Amniotic stem cell (primary cell): Measurements from ENCODE around the gene DIP2C.
A peak's percentile ranks its signal among the peaks of the same experiment; 100 is the strongest.

Source experiments
- DNase-seq: peaks from one replicate; lab custom pipeline; 2025; lab: John Stamatoyannopoulos, UW

The DIP2C gene

DNA sequence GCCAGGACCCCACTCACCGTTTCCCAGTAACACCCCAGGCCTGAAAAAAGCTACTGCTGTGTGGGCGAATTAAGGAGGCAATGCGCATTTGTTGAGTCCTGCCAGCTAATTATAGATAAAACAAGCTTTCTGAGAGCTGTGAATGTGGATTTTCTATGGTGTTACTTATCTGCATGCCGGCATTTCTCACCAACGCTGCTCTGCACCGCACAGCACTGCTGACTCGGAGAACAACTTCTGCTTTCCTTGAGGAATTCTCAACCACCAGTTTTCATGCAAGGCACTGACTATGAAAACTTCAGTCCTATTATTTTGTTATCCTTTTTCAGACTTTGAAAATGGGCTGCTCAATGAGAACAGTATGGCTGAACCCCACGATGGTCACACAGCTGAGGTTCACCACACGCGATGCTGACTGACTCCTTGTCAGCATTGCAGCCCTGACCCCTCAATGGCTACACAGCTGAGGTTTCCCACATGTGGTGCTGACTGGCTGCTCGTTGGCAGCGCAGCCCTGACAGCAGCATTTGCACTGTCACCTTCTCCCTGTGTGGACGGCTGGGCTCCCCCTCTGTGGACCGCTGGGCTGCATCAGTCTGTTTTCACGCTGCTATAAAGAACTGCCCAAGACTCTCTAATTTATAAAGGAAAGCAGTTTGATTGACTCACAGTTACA lies 190.6 kb downstream of the DIP2C start:
- DNase-seq = no peak

DNA sequence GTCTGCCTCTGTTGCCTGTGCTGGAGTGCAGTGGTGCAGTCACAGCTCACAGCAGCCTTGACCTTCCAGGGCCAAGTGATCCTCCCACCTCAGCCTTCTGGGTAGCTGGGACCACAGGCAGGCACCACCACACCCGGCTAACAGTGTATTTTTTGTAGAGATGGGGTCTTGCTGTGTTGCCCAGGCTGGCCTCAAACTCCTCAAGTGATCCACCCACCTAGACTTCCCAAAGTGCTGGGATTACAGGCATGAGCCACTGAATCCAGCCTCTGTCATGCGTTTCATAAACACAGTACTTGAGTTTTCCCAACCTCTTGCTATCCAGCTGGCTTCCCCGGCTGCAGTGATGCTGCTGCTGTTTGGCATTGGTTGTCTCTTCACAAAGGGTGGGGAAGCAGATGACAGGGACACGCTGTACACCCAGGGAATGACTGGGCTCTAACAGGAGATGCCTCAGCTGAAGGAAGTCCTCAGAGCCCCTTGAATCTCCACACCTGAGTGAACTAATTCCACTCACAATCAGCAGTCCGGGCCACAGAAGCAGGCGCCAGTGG lies 191.5 kb downstream of the DIP2C start:
- no peak for DNase-seq

DNA sequence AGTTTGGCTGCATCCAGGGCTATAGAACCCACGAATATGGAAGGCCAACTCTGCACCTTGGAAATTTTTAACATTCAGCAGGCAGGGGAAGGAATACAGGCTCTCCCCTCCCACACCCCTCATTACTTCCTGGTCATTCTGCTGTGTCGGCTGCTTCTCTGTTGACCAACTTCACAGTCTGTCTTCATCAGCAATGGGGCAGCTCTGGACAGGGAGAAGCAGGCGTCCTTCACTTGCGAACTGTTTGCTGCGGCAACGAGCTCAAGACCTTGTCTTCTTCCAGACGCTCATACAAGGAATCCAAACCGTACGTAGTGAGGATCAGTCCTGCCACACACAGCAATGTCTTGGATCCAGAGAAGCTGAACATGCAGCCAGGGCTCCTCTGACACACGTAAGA lies 192.2 kb downstream of the DIP2C start:
- no peak for DNase-seq

DNA sequence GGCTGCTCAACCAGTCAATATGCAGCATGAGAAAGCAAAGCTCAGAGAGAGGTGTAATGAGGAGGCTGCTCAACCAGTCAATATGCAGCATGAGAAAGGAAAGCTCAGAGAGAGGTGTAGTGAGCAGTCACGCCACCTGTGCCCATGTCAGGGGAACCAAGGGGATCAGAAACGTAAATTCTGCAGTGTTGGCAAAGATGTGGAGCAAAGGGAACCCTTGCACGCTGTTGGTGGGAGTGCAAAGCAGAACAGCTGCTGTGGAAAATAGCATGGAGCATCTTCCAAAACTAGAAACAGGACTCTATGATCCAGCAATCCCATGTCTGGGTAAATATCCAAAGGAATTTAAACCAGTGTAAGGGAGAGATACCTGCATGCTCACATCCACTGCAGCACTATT lies 194.9 kb downstream of the DIP2C start:
- DNase-seq = no peak

DNA sequence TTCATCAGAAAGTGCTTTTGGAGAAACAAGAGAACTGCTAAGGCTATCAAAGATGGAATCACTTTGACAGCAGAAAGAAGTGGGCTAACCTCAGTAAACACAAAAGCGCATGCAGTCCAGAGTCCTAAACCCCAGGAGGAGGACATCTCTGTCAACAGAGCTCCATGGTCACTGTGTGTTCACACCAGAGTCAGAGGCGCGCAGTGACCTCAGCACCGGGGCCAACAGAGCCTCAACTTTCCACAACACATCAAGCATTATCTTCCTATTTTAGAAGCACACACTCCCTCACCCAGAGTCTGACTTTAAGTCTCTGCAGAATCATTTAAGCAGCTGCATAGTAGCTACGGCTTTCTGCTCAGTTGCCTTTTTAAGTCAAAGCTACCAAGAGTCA lies 195.3 kb downstream of the DIP2C start:
- no peak for DNase-seq

DNA sequence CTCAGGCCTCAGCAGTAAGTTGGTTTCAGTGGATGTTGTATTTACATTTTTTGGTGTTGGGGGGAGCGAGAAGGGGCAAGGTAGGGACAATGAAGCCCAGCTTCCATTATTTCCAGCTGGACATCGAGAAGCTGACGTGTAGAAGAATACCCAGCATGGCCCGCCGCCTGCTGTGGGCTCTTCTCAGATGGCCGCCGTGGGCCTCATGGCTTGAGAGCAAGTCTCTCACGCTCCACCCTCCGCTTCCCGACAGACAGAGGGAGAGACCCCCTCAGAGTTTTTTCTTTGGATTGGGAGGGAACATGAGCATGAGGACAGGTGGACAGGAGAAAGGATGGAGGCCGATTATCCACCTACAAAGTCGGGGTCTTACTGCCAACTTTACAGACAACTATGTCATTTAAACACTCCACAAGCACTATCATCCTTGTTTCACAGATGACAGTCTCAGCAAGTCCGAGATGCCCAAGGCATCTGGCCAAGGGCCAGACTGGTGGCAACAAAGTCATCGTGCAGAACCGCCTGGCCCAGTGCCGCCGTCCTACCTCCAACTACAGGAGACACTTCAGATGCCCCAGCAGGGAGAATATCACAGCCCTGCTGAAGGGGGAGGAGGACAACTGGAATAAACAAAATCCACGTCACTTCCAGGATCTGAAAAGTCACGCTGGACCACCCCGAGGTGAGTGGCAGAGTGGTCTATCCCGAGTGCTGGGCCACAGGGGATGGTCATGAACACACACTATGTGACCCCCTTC lies 195.9 kb downstream of the DIP2C start:
- DNase-seq = no peak

DNA sequence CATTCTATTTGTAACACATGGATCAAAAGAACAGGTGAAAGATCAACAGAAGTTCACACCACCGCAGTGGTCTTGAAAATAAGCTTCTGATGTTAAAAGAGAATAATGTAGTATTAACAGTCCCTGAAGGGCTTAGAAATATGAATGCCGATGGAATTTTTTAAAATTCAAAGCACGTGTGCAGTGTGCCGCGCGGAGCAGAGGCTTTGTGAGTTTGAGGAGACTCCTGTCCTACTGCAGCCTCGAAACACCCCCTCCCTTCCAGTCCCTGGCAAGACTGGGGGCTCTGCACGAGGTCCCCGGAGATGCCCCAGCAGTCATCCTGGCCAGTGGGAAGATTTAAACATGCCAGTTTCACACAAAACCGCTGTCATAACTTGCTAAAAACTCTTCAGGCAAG lies 196.6 kb downstream of the DIP2C start:
- no peak for DNase-seq

DNA sequence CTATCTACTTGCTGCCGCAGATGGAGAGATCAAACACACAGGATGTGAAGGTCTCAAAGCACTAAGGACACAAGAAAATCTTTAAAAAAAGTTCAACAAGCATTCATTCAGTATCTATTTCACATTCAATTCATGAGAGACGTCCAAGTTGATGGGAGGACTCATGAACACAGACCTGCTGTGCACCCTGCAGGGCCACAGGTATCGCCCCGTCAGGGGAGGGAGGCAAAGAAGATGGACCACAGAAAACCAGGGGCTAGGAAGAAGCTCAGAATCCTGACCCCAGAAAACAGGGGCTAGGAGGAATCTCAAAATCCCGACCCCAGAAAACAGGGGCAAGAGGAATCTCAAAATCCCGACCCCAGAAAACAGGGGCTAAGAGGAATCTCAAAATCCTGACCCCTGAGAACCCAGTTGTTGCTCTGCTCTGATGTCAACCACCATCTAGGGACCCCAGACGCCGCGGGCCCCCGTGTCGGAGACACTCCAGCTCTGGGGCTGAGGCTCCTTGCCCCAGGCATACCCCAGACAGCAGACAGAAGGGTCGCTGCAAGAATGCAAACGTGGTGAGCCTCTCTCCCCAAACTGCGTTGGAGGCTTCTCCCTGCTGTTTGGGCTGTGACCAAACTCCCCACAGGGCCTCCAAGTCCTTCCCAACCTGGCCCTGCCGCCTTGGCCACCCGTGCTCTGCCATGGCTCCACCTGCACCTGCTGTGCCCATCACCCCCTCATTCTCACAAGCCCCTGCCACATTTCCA lies 197.6 kb downstream of the DIP2C start:
- no peak for DNase-seq

DNA sequence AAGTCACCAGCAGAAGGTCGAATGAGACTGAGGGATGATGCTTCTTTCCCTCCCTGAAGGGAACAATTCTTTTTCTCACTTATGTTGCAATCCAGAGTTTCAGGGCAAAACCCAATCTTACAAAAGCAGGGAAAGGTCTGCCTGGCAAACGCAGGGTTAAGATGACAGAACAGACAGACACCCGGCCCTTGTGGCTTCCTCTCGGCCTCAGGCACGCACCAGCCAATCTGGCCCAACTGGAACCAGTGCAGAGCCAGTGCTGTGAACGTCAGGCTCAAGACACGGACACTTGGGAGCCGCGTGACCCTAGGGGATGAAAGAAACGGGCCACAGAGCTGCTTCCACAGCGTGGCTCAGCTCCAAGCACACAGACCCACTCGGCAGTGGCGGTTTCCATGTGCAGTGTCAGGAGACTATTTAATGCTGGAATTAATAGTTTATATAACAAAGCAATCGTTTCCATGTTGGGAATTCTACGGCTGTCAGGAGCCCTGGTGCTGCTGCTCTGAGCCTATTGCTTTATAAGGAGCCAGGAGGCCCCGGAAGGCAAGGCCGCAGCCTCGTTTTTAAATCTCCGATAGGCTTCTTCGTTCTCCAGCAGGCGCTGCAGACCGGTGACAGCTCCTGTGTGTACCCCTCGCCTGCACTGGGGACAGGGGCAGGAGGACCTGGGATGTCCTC lies 198.4 kb downstream of the DIP2C start:
- no peak for DNase-seq

DNA sequence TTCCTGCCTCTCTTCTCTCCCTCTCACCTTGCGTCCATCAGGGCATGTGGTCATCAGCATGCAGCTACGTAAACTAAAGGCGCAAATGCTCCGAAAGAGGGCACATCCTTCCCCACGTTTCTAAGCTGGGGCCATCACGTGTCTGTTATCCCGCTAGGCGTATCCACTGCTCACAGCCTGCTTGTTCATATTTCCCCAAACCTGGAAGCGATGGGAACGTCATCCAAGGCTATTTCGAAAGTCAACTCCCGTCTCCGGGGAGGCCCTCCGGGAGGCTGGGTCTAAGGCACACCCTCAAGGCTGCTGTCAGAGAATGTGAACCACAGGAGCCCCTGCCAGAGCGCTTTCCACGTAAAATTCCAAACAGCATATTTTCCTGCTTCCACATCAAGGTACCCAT lies 199.2 kb downstream of the DIP2C start:
- DNase-seq = no peak

DNA sequence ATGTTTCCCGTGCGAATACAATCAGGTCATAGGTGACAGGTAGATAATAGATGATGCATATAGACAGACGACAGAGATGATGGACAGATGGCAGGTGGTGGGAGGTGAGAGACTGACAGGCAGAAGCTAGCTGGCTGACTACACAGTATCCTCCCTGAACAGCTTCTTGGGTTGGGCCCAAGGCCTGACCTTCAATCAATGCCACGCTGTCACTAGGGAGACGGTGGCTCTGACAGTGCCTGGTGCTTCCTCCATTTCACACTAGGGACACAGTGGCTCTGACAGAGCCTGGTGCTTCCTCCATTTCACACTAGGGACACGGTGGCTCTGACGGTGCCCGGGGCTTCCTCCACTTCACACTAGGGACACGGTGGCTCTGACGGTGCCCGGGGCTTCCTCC lies 200.1 kb downstream of the DIP2C start:
- DNase-seq = no peak

DNA sequence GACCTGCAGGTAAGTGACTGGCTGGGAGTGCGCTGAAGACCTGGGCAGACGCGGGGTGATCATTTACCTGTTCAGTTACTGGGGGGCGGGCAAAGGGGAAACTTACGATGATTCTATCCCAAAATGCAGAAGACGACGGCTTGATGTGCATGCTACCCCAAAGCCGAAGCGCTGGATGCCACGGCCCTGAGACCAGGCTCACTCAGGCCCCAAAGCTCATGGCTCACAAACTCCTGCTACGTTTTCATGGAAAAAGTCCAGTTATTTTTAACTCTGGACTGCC lies 200.6 kb downstream of the DIP2C start:
- DNase-seq = no peak

DNA sequence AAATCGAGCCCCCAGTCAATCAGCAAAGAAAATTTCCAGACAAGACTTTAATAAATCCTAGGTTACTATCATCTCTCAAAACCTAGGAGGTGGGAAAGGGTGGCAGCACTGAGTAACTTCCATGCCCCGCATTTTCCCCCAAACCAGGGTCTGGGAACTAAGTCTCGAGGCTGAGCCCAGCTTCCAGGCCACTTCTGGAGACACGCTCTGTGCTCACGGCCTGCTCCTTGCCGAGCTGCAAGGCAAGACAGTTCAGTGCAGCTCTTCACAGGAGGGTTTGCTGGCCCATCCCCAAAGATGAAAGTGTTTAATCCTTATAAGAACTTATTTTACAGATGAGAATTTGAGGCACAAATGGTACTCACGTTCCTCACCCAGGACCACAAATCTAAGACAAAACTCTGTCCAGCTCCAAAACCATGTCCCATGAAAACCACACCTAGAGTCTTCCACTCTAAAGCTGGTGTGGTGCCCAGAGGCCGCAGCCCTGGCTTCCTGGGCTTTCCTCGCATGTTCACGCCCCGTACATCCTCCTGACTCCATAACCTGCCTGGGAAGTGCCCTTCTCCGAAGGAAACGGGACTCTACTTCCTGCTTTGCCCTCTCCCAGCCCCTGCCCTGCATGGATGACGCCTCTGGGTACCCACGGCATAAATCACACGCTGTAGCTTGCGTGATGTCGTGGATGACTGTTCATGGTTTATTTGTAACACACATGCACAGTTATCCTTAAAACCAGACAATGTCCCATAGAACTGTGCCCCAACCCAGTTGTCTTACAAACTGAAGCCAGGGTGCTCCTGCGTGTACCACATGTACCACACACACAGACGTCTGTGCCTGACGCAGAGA lies 201.2 kb downstream of the DIP2C start:
- DNase-seq = no peak

DNA sequence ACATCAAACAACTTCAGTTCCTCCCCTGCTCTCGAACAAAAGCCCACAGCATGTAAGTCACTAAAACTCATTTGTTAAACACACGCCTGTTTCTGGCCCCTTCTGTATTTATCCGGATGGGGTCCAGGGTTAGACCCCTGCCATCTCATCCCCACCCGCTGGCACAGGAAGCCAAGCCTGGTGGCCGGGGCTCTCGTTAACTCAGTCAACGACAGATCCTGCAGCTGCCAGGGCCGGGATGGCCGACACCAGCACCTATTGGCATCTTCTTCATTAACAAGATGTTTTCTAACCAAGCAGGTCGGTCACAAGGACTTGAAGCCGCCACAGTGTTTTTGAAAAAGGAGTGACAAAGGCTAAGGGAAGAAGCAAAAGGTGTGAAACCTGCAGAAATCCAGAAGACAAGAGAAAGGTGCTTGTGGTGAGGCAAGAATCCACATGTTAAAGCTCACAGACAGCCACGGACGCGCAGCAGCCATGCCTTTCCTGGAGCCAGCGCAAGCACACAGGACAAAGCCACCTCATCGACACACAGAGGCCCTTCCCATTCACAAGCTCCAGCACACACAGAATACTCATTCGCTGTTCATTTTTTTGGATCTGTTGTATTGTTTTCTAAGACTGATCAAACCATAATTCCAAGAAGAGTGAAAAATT lies 202.7 kb downstream of the DIP2C start:
- no peak for DNase-seq

DNA sequence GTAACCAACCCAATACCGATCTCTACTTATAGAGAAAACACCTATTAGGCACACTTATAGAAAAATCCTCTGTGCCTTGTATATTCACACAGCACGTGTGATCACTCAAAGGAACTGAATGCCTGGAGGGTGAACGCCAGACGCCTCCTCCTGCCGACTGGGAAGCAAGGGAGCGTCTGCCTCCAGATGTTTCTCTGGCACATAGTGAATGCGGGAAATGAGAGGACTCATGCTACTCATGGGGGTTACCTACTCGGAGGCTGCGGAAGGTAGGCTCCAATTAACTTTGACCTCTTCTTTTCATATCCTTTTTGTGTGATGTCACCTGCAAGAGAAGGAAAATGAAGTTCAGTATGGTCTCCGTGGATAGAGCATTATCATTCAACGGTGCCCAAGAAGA lies 203.3 kb downstream of the DIP2C start:
- DNase-seq = no peak

DNA sequence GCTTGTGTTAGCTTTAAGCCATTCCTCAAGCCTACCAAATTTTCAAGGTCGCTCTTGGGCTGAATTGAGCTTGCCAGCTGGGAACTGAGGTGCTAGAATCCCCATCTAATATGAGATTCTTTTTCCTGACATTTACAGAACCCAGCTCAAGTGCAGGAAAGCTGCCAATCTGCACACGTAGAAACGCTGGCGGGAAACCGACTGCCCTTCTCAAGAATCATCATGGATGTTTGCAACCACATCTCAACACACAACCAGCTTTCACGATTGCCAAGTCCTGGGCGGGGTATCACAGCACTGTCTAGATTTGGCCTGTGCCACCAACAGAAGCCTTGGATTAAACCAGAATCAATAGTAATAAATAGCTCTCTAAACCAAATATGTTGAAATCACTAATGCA lies 203.7 kb downstream of the DIP2C start:
- no peak for DNase-seq

DNA sequence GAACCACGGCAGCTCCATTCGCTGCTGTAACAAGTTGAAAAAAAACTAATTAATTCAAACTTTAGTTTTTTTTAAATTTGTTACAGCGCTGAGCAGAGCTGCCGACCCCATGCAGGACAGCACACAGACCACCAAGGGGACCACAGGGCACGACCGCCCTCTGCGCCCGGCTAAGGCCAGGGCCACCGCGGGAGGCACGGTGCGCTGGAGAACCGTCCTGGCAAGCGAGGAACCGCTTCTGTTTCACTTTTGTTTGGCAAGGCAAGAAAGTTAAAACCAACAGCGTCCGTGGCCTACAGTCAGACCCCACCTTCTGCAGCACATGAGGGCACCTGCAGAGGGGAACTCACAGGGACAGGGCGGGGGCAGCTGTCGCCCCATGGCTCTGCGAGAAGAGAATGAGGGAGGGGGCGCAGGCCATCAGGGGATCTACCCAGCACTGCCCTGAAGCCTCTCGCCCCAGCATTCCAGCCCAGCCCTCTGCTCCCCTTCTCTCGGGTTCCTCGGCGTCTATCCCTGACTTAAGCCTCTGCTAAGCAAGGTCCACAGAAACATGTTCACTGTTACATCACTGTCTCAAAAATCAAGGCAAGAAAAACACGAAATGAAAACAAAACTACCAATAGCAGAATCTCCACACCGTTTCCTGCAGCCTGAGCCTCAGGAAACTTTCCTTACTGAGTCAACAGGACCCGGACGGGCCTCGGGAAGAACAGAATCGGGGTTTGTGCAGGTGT lies 204.4 kb downstream of the DIP2C start:
- DNase-seq = no peak

DNA sequence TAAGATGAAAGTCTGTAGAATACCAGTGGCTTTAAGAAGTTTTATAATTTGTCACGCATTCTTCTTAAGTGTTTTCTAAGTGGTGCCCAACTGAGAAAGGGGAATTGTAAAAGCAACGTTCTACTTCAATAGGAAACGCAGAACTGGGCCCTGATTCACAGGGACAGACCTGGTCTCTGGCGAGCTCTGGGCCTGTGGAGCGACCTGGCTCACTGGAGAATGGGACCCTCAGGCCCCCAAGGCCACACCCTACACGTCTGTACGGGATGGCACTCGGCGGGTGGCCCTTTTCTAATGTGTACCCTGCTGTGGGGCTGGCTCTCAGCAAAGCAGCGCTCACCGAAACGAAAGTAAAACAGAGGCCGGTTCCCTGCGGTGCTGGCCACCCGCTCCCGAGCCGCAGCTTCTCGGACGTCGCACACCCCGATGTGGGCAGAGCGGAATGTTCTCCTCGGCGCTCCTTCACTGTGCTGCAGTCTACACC lies 205.0 kb downstream of the DIP2C start:
- DNase-seq = peak; percentile 36

DNA sequence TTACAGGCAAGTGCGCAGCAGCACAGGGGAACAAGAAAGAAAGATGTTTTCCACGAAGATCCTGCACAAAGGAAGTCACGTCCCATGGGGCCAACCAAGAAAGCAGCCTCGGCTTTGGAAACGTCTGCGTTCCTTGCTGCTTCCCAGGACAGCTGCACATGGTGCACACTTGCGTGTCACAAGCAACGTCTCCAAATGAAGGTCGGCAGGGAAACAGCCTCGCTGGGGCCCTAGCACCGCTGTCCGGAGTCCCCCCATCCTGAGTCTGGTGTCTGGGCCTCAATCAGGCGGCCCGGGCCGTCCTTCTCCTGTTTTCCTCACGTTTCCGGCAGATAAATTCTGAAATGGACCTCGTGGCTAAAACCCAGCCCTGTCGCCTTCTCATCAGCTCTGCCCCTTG lies 206.2 kb downstream of the DIP2C start:
- DNase-seq = no peak

DNA sequence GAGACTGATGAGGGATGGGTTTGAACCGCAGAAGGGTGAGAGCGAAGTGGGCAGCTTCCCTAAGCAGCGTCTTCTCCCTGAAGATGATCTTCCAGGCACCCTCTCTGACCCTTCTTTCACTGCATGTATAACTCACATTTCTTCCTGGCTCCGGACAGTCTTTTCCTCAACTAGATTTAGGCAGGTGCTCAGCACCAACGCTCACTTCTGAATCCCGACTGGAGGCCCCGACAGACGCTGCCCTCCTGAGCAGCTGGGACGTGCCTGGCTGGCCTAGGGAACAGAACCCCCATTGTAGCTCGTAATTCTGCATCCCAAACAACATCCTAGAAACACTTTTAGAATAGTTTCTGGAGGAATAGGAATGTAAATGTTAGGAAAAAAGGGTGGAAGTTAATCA lies 206.6 kb downstream of the DIP2C start:
- no peak for DNase-seq
